Astrocyte of the cerebellum (primary cell): ENCODE results near the gene GAK.

Source experiments
- DNase-seq: peaks from one replicate; pipeline ENCODE4 v3.0.0-alpha.2; 2011; ENCODE audit warnings: low read depth
- H3K4me3 ChIP-seq: 2 replicates; pipeline ENCODE4 v1.5.1; 2011; ENCODE audit warnings: mild to moderate bottlenecking, low read depth, low read length, moderate library complexity
- CTCF ChIP-seq: IDR thresholded peaks from 2 replicates; pipeline ENCODE4 v1.5.1; 2012; ENCODE audit warnings: low read length, low read depth, moderate library complexity, mild to moderate bottlenecking; ENCODE audit errors: missing control alignments
- in situ Hi-C: cut with HindIII; loops from 2 replicates; pipeline ENCODE4 v1.10.0; 2017; ENCODE audit warnings: low sequenced_read_pairs

GAK gene

GRCh38 chr4:865572-865971 lies 66.5 kb downstream of the GAK start:
- in situ Hi-C loops: no loop called here

GRCh38 chr4:865121-865465 lies 67.0 kb downstream of the GAK start:
- no peak for DNase-seq
- in situ Hi-C loops: no loop called here
- no peak overlapping the region for H3K4me3 ChIP-seq
- TF ChIP-seq CTCF: no peak

More at GRCh38 chr4:865572-865971, 66.5 kb downstream of the GAK start:
- H3K4me3 ChIP-seq: no peak overlapping the region
- no peak for DNase-seq
- TF ChIP-seq CTCF: no peak

- in situ Hi-C loops: no loop called here
- DNase-seq: no peak
- no peak overlapping the region for H3K4me3 ChIP-seq
- no peak for TF ChIP-seq CTCF
Measured at GRCh38 chr4:864456-865120, 67.5 kb downstream of the GAK start.

- H3K4me3 ChIP-seq: no peak overlapping the region
- in situ Hi-C loops: no loop called here
- DNase-seq: no peak
- no peak for TF ChIP-seq CTCF
Measured at GRCh38 chr4:860561-860960, 71.6 kb downstream of the GAK start.

- H3K4me3 ChIP-seq: no peak overlapping the region
- no peak for TF ChIP-seq CTCF
- in situ Hi-C loops: no loop called here
- DNase-seq: no peak
Measured at GRCh38 chr4:859496-859895, 72.6 kb downstream of the GAK start.

GRCh38 chr4:858831-859451 lies 73.2 kb downstream of the GAK start:
- in situ Hi-C loops: no loop called here
- no peak for DNase-seq
- no peak for TF ChIP-seq CTCF
- no peak overlapping the region for H3K4me3 ChIP-seq
